Stimulated activated CD8-positive, alpha-beta memory T cell treated with anti-CD3 and anti-CD28 coated beads, Interleukin-15, amount 100 ng/mL, for 48 hours (primary cell): ENCODE results near the gene COLGALT1.
"Not testable (repeated sequence)": the region's sequence is repeated elsewhere in the genome, so short reads cannot be mapped to it uniquely, and the experiment has no call there.

Source experiments
- DNase-seq, 2 donors: peaks; one replicate each; pipeline ENCODE4 v3.0.0-alpha.2; 2020; ENCODE audit warnings: low read depth in 2 of 2

COLGALT1 gene

GRCh38 chr19:17532557-17532956 is 22.9 kb upstream of the COLGALT1 start:
- DNase-seq, result no peak

DNA sequence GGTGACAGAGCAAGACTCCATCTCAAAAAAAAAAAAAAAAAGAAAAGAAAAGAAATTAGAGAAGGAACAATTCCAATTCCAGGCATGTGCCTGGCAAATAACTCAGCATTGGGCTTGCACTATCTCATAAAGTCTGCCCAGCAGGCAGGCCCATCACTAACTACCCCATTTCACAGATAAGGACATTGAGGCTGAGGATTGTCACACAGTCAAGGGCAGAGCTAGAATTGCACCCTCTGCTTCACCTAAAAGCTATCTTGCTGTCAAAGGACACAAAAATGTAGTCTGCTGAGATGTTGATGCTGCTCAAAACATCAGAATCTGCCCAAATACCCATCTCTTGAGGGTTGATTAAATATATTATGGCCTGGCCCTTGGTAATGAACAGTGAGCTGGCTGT is 20.7 kb upstream of the COLGALT1 start:
- DNase-seq, result no peak

- no peak for DNase-seq
Measured at GRCh38 chr19:17536955-17537354, 18.5 kb upstream of the COLGALT1 start.

DNA sequence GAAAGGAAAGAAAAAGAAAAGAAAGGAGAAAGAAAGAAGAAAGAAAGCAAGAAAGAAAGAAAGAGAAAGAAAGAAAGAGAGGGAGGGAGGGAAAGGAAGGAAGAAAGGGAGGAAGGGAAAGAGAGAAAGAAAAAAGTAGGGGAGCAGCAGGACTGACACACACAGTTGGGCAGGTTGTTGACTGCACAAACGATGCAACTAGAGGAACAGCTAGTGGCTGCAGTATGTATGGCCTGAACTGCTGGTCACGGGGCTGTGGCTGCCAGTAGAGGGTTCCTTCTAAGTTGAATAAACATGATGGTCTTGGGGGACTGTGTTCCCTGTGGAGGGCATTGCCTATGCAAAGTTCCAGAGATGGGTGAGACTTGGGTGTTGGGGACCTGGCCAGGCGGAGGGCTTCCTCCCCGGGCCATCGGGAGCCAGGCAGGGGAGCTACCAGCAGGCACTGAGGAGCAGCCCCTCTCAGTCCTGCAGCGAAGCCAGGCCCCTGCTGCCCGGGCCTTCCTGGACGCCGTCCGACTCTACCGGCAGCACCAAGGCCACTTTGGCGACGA is 16.7 kb upstream of the COLGALT1 start:
- no peak for DNase-seq

DNA sequence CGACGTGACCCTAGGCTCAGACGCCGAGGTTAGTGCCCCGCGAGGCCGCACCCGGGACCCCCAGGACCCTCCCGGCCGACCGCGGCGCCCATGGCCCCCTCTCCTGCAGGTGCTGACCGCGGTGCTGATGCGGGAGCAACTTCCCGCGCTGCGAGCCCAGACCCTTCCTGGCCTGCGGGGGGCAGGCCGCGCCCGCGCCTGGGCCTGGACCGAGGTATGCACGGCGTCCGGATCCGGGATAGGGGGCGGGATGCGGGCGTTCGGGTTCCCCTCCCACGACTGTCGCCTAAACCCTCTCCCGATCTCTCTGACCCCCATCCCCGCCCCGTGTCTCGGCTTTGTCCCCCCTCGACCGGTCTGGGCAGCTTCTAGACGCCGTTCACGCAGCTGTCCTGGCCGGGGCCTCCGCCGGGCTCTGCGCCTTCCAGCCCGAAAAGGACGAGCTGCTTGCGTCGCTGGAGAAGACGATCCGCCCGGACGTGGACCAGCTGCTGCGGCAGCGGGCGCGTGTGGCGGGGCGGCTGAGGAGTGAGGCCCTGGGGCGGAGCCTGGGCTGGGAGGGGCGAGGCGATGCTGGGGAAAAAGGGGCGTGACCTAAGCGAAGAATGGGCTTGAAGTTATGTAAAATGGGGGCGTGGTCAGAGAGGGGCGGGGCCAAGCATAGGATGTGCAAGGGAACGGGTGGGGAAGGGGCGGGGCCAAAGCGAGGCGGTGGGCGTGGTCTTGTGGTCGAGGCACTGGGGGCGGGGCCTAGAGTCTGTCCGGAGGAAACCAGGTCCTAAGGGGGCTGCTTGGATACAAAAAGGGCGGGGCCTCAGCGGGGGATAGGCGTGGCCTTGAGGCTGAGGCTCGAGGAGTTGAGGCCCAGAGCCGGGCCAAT is 16.0 kb upstream of the COLGALT1 start:
- peak; percentile 93 to 94 for DNase-seq

- no peak for DNase-seq
Measured at GRCh38 chr19:17540174-17540573, 15.3 kb upstream of the COLGALT1 start.

DNA sequence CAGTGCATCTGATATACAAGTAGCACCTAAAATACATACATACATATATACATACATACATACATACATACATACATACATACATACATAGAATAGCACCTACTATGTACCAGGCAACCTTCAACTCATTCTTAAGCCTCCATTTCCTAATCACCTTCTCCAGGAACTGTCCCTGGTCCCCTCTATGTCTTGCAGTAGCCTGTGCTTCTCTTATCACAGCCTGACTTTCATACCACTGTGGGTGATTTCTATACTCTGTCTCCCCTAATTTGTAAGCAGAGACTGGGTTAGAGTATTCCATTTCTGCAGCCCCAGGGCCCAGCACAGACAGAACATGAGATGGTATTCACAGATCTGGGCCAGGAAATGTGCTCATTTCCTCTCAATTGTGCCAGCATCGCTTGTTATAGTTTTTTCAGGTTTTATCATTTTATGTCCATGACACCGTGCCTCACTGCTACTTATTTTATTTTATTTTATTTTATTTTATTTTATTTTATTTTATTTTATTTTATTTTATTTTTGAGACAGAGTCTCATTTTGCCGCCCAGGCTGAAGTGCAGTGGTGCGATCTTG is 14.2 kb upstream of the COLGALT1 start:
- no peak for DNase-seq

DNA sequence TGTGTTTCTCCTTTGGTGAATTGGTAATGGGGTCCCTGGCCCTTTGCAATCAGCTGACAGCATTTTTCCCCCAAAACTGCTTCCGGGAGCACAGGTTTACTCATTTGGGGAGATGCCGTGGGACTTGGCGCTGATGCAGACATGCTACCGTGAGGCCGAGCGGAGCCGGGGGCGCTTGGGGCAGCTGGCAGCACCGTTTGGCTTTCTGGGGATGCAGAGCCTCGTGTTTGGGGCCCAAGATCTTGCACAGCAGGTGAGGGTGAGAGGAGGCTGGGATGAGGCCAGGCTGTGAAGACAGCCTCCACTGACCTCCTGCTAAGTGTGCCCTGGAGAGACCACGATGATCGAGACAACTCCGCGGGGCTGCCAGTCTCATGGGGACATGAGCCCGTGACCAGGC is 13.4 kb upstream of the COLGALT1 start:
- no peak for DNase-seq

DNA sequence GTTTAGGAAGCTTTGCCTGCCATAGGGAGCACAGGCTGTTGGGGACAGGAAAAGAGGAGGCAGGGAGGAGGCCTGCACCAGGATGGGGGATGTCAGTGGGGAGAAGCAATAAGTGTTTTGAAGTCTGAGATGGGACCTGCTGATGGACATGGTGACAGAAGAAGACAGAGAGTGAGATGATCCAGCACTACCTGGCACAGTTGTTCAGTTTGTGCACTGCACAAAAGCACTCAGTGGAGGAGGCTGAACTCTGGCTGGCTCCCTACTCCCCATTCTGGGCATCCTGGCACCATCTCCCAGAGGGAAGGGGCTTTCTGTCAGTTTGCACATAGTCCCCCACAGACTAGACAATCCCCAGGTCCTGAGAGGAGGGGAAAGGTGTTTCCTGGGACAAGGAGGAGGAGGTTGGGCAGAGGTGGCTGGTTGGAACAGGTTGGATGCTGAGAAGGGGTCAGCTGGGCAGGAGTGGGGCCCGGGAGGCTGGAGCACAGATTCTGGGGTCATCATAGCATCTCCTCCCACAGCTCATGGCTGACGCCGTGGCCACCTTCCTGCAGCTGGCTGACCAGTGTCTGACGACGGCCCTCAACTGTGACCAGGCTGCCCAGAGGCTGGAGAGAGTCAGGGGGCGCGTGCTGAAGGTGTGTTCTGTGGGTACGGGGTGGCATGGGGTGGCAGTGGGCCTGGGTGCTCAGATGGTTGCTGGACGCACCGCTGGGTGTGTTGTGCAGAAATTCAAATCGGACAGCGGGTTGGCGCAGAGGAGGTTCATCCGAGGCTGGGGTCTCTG is 12.5 kb upstream of the COLGALT1 start:
- DNase-seq, result no peak

- DNase-seq, result no peak
Measured at GRCh38 chr19:17543986-17544385, 11.5 kb upstream of the COLGALT1 start.

DNA sequence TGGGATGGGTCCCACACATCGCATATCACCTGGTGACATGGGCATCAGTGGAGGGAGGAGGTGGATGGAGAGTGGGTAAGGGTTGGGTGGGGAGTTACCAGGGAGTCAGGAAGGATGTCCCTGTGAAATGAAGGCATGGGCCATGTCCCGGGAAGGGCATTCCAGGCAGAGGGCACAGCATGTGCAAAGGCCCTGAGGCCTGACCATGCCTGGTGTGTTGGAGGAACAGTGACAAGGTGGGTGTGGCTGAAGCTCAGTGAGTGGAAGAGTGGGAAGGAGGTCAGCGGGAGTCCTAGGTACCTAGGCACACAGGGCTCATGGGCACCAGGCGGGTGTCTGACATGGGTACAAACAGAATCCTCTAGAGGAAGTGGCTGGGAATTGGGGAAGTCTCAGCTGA is 11.0 kb upstream of the COLGALT1 start:
- no peak for DNase-seq

- DNase-seq, result no peak
Measured at GRCh38 chr19:17548145-17548544, 7.3 kb upstream of the COLGALT1 start.

- no peak for DNase-seq
Measured at GRCh38 chr19:17549085-17549740, 6.2 kb upstream of the COLGALT1 start.

DNA sequence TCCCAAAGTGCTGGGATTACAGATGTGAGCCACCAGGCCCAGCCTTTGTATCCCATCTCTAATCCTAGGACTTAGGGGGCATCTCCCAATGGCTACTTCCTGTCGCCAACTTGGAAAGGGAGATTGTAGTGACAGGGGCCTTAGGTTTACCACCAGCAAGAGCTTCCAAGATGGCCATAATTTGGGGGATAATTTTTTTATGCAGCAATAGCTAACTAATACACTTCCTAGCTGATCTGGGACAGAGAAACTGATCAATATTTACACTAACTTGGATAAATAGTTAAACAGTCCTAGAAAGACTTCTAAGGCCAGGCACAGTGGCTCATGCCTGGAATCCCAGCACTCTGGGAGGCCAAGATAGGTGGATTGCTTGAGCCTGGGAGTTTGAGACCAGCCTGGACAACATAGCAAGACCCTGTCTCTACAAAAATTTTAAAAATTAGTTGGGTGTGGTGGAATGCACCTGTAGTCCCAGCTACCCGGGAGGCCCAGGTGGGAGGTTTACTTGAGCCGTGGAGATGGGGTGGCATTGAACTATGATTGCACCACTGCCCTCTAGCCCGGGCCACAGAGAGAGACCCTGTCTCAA is 5.3 kb upstream of the COLGALT1 start:
- no peak for DNase-seq

- DNase-seq, result not testable (repeated sequence)
Measured at GRCh38 chr19:17552735-17553134, 2.7 kb upstream of the COLGALT1 start.

DNA sequence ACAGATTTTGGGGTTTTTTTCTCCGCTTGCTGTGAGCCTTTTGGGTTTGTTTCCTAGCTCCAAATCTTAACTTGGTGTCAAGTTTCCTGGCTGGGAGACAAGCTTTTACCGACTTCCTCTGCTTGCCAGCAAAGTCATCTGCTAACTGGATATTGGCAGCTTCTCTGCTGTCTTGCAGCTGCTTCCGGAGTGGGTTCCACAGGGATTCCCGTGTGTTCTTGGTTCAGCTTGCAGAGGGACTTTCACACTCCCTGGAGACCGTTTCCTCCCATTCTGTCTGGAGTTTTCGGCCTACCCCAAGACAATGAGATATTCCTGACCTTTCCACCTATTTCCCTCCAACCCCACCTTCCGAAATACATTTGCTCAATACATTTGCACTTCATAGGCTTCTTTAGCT is 2.2 kb upstream of the COLGALT1 start:
- DNase-seq, result no peak

DNA sequence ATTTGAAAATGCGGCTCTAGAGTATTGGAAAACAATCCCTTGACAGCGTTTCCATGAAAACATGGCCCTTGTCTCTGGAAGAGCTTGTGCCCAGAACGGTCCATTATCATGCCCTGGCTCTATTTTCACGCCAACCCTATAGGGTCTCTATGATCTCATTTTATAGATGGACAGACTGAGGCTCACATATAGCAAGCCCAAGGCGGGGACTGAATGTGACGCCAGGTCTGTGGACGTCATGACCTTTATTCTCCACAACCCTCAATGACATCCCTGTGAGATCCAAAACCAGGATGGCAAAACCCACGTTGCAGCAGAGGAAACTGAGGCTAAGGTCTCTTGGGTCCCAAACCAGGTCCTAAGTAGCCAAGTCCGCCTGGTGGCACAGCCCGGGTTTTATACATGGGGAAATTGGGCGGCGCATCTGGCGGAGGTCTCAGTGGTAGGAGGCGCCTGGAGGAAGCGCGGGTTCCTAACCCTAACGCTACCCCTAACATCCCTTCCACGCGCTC is 425 bp upstream of the COLGALT1 start:
- no peak for DNase-seq

DNA sequence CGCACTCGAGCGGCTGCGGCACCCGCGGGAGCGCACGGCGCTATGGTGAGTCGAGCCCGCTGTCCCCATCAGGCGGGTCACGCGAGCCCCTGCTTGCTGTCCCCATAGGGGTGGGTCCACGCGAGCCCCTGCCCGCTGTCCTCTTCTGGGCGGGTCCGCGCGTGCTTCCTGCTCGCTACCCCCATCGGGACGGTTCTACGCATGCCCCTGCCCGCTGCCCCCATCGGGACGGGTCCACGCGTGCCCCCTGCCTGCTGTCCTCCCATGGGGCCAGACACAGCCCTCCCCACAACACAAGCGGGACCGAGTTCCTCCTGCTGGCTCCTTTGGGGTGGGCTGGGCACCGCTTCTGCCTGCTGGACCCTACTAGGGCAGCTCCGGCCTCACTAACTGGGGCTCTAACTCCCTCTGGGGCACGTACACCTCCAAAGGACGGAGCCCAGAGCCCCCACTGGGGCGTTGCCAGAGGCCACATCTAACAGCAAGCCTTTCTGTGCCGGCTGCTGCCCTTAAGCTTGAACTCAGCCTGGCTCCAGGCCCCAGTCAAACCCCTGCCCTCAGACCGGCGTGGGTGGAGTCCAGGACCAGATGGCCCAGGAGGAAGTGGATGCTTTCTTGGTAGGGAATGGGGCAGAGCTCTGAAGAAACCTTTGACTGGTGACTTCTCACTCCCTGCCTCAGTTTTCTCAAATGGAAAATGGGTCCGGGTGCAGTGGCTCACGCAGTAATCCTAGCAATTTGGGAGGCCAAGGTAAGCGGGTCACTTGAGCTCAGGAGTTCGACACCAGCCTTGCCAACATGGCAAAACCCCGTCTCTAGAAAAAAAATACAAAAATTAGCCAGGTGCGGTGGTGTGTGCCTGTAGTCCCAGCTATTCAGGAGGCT is 722 bp downstream of the COLGALT1 start:
- no peak for DNase-seq

DNA sequence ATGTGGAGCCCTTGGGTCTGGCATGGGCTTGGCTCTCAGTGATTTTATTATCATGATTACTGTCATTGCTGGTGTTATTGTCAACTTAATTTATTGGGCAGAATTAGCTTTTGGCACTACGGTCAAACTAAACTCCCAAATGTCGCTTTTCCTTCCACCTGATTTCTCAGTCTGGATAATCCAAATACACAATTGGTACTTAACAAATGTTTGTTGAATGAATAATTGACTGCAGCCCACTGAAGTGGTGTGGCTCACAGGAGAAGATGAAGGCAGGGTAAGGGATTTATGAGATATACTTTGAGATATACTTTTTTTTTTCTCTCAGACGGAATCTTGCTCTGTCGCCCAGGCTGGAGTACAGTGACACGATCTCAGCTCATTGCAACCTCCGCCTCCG is 1.5 kb downstream of the COLGALT1 start:
- DNase-seq, result no peak

DNA sequence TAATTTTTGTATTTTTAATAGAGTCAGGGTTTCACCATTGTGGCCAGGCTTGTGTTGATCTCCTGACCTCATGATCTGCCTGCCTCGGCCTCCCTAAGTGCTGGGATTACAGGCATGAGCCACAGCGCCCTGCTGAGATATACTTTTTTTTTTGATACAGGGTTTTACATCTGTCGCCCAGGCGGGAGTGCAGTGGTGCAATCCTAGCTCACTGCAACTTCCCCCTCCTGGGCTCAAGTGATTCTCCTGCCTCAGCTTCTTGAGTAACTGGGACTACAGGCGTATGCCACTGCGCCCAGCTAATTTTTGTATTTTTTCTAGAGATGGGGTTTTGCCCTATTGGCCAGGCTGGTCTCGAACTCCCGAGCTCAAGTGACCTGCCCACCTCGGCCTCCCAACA is 2.0 kb downstream of the COLGALT1 start:
- DNase-seq, result no peak
